Keratinocyte (primary cell): ENCODE data around the gene STAC2. TPM values are rescaled to one million over a fixed set of nuclear protein-coding genes. Genes with fewer than 3 reads are reported as not detected.

Experiments
- DNase-seq: peaks from one replicate; pipeline ENCODE4 v3.0.0-alpha.2; 2011; ENCODE audit warnings: low read depth, missing footprints, low spot score
- FAIRE-seq: peaks from 2 replicates; lab custom pipeline; 2011; peaks lifted over from hg19 to GRCh38; lab: Jason Lieb, UNC
- H2AFZ ChIP-seq: 2 replicates; pipeline ENCODE4 v1.6.0; 2012; ENCODE audit warnings: low read length, control low read depth, inconsistent platforms; ENCODE audit not compliant: control insufficient read depth
- H3K27ac ChIP-seq: 2 replicates; pipeline ENCODE4 v1.5.1; 2011; ENCODE audit warnings: low read length; ENCODE audit not compliant: control insufficient read depth, insufficient read depth
- H3K27me3 ChIP-seq: 3 replicates; pipeline ENCODE4 v1.6.0; 2011; ENCODE audit warnings: low read length; ENCODE audit not compliant: control insufficient read depth, insufficient read depth; ENCODE audit errors: extremely low read depth
- H3K36me3 ChIP-seq, 2 experiments: 2 replicates in 1 of 2; 3 replicates in 1 of 2; pipeline ENCODE4 v1.5.1; 2011; ENCODE audit warnings: low read length in 2 of 2, mild to moderate bottlenecking in 1 of 2; ENCODE audit not compliant: control insufficient read depth in 2 of 2, insufficient read depth in 2 of 2; ENCODE audit errors: extremely low read depth in 1 of 2
- H3K4me1 ChIP-seq: 3 replicates; pipeline ENCODE4 v1.5.1; 2011; ENCODE audit warnings: low read length; ENCODE audit not compliant: control insufficient read depth, insufficient read depth; ENCODE audit errors: extremely low read depth
- H3K4me2 ChIP-seq: 3 replicates; pipeline ENCODE4 v1.6.0; 2011; ENCODE audit warnings: low read depth, low read length; ENCODE audit not compliant: control insufficient read depth, insufficient read depth; ENCODE audit errors: extremely low read depth
- H3K4me3 ChIP-seq, 3 experiments: fragments of 200-600 bp in 1 of 3; sonication (generic) in 1 of 3; 2 replicates in 2 of 3; 3 replicates in 1 of 3; pipeline ENCODE4 v1.5.1; 2011 to 2016; ENCODE audit warnings: low read length in 3 of 3, mild to moderate bottlenecking in 3 of 3, control low read depth in 2 of 3, inconsistent platforms in 1 of 3, low read depth in 1 of 3, mixed read lengths in 1 of 3, mixed run types in 1 of 3, moderate library complexity in 1 of 3; ENCODE audit not compliant: control insufficient read depth in 2 of 3, insufficient read depth in 2 of 3; ENCODE audit errors: extremely low read depth in 1 of 3
- H3K79me2 ChIP-seq: 2 replicates; pipeline ENCODE4 v1.6.0; 2012; ENCODE audit warnings: low read length; ENCODE audit not compliant: control insufficient read depth, insufficient read depth
- H3K9ac ChIP-seq: 3 replicates; pipeline ENCODE4 v1.6.0; 2011; ENCODE audit warnings: low read length; ENCODE audit not compliant: control insufficient read depth, insufficient read depth; ENCODE audit errors: extremely low read depth
- H3K9me1 ChIP-seq: 3 replicates; pipeline ENCODE4 v1.6.0; 2011; ENCODE audit warnings: low read length; ENCODE audit not compliant: control insufficient read depth, insufficient read depth; ENCODE audit errors: extremely low read depth
- H3K9me3 ChIP-seq: 2 replicates; pipeline ENCODE4 v1.5.1; 2012; ENCODE audit warnings: low read depth, low read length; ENCODE audit not compliant: control insufficient read depth
- H4K20me1 ChIP-seq: 3 replicates; pipeline ENCODE4 v1.6.0; 2011; ENCODE audit warnings: low read length; ENCODE audit not compliant: control insufficient read depth, insufficient read depth; ENCODE audit errors: extremely low read depth
- CTCF ChIP-seq, 3 experiments: IDR thresholded peaks in 1 of 3; conservative IDR thresholded peaks in 1 of 3; optimal IDR thresholded peaks in 1 of 3; 2 replicates in 2 of 3; 3 replicates in 1 of 3; pipeline versions ENCODE3 to v1.5.1; 2011; ENCODE audit warnings: low read length in 3 of 3, mild to moderate bottlenecking in 3 of 3, moderate library complexity in 2 of 3, control low read depth in 1 of 3, inconsistent platforms in 1 of 3; ENCODE audit not compliant: insufficient read depth in 2 of 3; ENCODE audit errors: extremely low read depth in 1 of 3
- EZH2 ChIP-seq: IDR thresholded peaks from one replicate; pipeline ENCODE4 v1.6.1; 2012; ENCODE audit warnings: inconsistent platforms, mild to moderate bottlenecking, low read length, moderate library complexity
- dilution Hi-C: fragments of 300-500 bp; cut with MboI; formaldehyde crosslinking; loops from one replicate; pipeline ENCODE4 v1.7.0; 2020; ENCODE audit warnings: low sequenced_read_pairs; ENCODE audit not compliant: extremely low pct_ligation_motif_present
- polyA plus RNA-seq, 5 experiments: library from polyadenylated mRNA; depleted of rRNA in 3 of 5; stranded (reverse) in 3 of 5; stranded (forward) in 1 of 5; unstranded in 1 of 5; fragments of >200 nt; gene quantifications; 1 replicate in 1 of 5; 2 replicates in 3 of 5; 3 replicates in 1 of 5; pipeline versions ENCODE4 v1.2.1 to v1.2.3, GENCODE V29; 2011 to 2012; ENCODE audit warnings: missing spikeins in 2 of 5, low read depth in 1 of 5, low replicate concordance in 1 of 5

STAC2 gene
- polyA plus RNA-seq, 1 donor (not counting 4 experiments of a cell fraction or from before 2014, with no cell fraction given), result not detected

GRCh38 chr17:39200070-39200879 is 25.5 kb downstream of the STAC2 start, which contains the start of gene RPL19:
Gene RPL19, plus strand, starts transcription at chr17:39200283. Its CDS starts 62 bp downstream, at chr17:39200345.
- no peaks in the 10 kb centered on the region for H3K9me3 ChIP-seq
- H4K20me1 ChIP-seq, result peaks cover 14% of the 10 kb centered on the region
- peak within 1 kb of the TSS; percentile 87 to 93 (median 92) for H3K4me3 ChIP-seq
- FAIRE-seq (no peak), DNase-seq (peak; percentile 32)
- H3K27me3 ChIP-seq, result no peaks in the 10 kb centered on the region
- peak within 1 kb of the TSS; percentile 100 for H3K9ac ChIP-seq
- peaks cover 26% of the 10 kb centered on the region for H3K4me1 ChIP-seq
- no peaks in the 10 kb centered on the region for H3K9me1 ChIP-seq
- H2AFZ ChIP-seq, result peak within 1 kb of the TSS; percentile 100
- peak within 1 kb of the TSS; percentile 99 for H3K4me2 ChIP-seq
- H3K79me2 ChIP-seq, result peaks cover 41% of the 10 kb centered on the region
- no peak for TF ChIP-seq CTCF (optimal IDR thresholded peaks at IDR 0.05 in 1 of 3, IDR thresholded peaks at IDR 0.05 in 1 of 3, conservative IDR thresholded peaks at IDR 0.05 in 1 of 3; ENCODE audit: extremely low read depth in 1 of 3, insufficient read depth in 2 of 3, low read length in 3 of 3)
- TF ChIP-seq EZH2, result no peak
- dilution Hi-C loops, result no loop called here
- H3K27ac ChIP-seq, result peak within 1 kb of the TSS; percentile 100
- H3K36me3 ChIP-seq, result peaks cover 22 to 31% of the 10 kb centered on the region in 2 experiments

- peak overlapping the region; percentile 100 for H2AFZ ChIP-seq
- H3K4me2 ChIP-seq, result peak overlapping the region; percentile 99
- H4K20me1 ChIP-seq, result peaks cover 14% of the 10 kb centered on the region
- peaks cover 20 to 27% of the 10 kb centered on the region in 2 experiments for H3K36me3 ChIP-seq
- FAIRE-seq (peak; percentile 60), DNase-seq (peak; percentile 80)
- peaks cover 26% of the 10 kb centered on the region for H3K4me1 ChIP-seq
- peak overlapping the region; percentile 100 for H3K9ac ChIP-seq
- no peaks in the 10 kb centered on the region for H3K9me1 ChIP-seq
- peaks cover 41% of the 10 kb centered on the region for H3K79me2 ChIP-seq
- peak overlapping the region; percentile 100 for H3K27ac ChIP-seq
- no peaks in the 10 kb centered on the region for H3K9me3 ChIP-seq
- H3K4me3 ChIP-seq, result peak overlapping the region; percentile 87 to 93 (median 92)
- TF ChIP-seq EZH2, result no peak
- no peak for TF ChIP-seq CTCF (optimal IDR thresholded peaks at IDR 0.05 in 1 of 3, IDR thresholded peaks at IDR 0.05 in 1 of 3, conservative IDR thresholded peaks at IDR 0.05 in 1 of 3; ENCODE audit: extremely low read depth in 1 of 3, insufficient read depth in 2 of 3, low read length in 3 of 3)
- dilution Hi-C loops, result no loop called here
- H3K27me3 ChIP-seq, result no peaks in the 10 kb centered on the region
These were observed 26.0 kb downstream of the STAC2 start for GRCh38 chr17:39199820-39200069.
